ENCODE results near the gene ZNF665. TPM values are rescaled to one million over a fixed set of nuclear protein-coding genes. Genes with fewer than 3 reads are reported as not detected.
"Not testable (repeated sequence)": the region's sequence is repeated elsewhere in the genome, so short reads cannot be mapped to it uniquely, and the experiment has no call there.

ZNF665 gene
- total RNA-seq, 1 experiment from 2014 or later: 0.77 TPM

- Histone ChIP-seq H2AFZ (ENCODE audit: low read length) (no peak overlapping the region), H3K4me1 (ENCODE audit: insufficient read depth, low read length) (no peaks in the 10 kb centered on the region), H3K4me3 (ENCODE audit: low read length) (no peak overlapping the region), H3K4me2 (ENCODE audit: low read length) (no peak overlapping the region), H3K27me3 (ENCODE audit: low read length) (no peaks in the 10 kb centered on the region), H3K36me3 (ENCODE audit: low read depth, low read length) (peaks cover 3% of the 10 kb centered on the region; the same call in 1 of the 2 replicates), H3K9me3 (ENCODE audit: low read length) (peaks cover 53% of the 10 kb centered on the region), H3K9me2 (replicated peaks; ENCODE audit: low read length) (no peaks in the 10 kb centered on the region), H4K20me1 (ENCODE audit: low read length) (no peaks in the 10 kb centered on the region), H3K27ac (ENCODE audit: low read length) (no peak overlapping the region), H3K79me2 (ENCODE audit: low read length) (no peaks in the 10 kb centered on the region), H3F3A (ENCODE audit: low read length, unreplicated experiment) (no peaks in the 10 kb centered on the region), H3K9ac (ENCODE audit: low read length) (no peak overlapping the region)
- BruUV-seq (replicated peaks): no TSS peak
- ATAC-seq (no peak), DNase-seq (no peak)
- intact Hi-C loops (cut with micrococcal nuclease): no loop called here
- TF ChIP-seq EZH2phosphoT487 (IDR thresholded peaks at IDR 0.05; ENCODE audit: borderline replicate concordance, low read length): no peak
- CTCF ChIA-PET: no interaction called here
- POLR2A ChIA-PET (ENCODE audit: unreplicated experiment): no interaction called here
Observed at GRCh38 chr19:53224606-53225005, 31.4 kb upstream of the ZNF665 start.

- H4K20me1 ChIP-seq (ENCODE audit: low read length); intact Hi-C loops (cut with micrococcal nuclease); H3K4me1 ChIP-seq (ENCODE audit: insufficient read depth, low read length); H3F3A ChIP-seq (ENCODE audit: low read length, unreplicated experiment); ATAC-seq; H3K27me3 ChIP-seq (ENCODE audit: low read length); H3K79me2 ChIP-seq (ENCODE audit: low read length); BruUV-seq (replicated peaks); H3K4me3 ChIP-seq (ENCODE audit: low read length); DNase-seq; H2AFZ ChIP-seq (ENCODE audit: low read length); H3K27ac ChIP-seq (ENCODE audit: low read length); H3K9ac ChIP-seq (ENCODE audit: low read length); CTCF ChIA-PET; H3K9me2 ChIP-seq (replicated peaks; ENCODE audit: low read length); POLR2A ChIA-PET (ENCODE audit: unreplicated experiment); H3K4me2 ChIP-seq (ENCODE audit: low read length): not testable (repeated sequence)
- H3K9me3 ChIP-seq (ENCODE audit: low read length): peaks cover 52% of the 10 kb centered on the region
- peaks cover 14% of the 10 kb centered on the region; the same call in 1 of the 2 replicates for H3K36me3 ChIP-seq (ENCODE audit: low read depth, low read length)
Observed at GRCh38 chr19:53222716-53223115, 29.6 kb upstream of the ZNF665 start.

- TF ChIP-seq CTCF (conservative IDR thresholded peaks at IDR 0.05; ENCODE audit: low read depth, low read length): no peak
- no peak for TF ChIP-seq EZH2phosphoT487 (IDR thresholded peaks at IDR 0.05; ENCODE audit: borderline replicate concordance, low read length)
- no peak for TF ChIP-seq EZH2 (IDR thresholded peaks at IDR 0.05; ENCODE audit: low read length, unreplicated experiment)
- Histone ChIP-seq H3K4me3 (ENCODE audit: low read length) (no peak overlapping the region), H3F3A (ENCODE audit: low read length, unreplicated experiment) (no peaks in the 10 kb centered on the region), H3K4me1 (ENCODE audit: insufficient read depth, low read length) (no peaks in the 10 kb centered on the region), H3K4me2 (ENCODE audit: low read length) (no peak overlapping the region), H3K9ac (ENCODE audit: low read length) (no peak overlapping the region), H3K27ac (ENCODE audit: low read length) (no peak overlapping the region), H3K79me2 (ENCODE audit: low read length) (no peaks in the 10 kb centered on the region), H3K36me3 (ENCODE audit: low read depth, low read length) (peaks cover 60% of the 10 kb centered on the region), H2AFZ (ENCODE audit: low read length) (no peak overlapping the region), H3K9me2 (replicated peaks; ENCODE audit: low read length) (no peaks in the 10 kb centered on the region), H3K9me3 (ENCODE audit: low read length) (peaks cover 65% of the 10 kb centered on the region), H3K27me3 (ENCODE audit: low read length) (no peaks in the 10 kb centered on the region), H4K20me1 (ENCODE audit: low read length) (no peaks in the 10 kb centered on the region)
- DNase-seq (peak; percentile 21), ATAC-seq (no peak)
- intact Hi-C loops (cut with micrococcal nuclease): no loop called here
- no TSS peak for BruUV-seq (replicated peaks)
- POLR2A ChIA-PET (ENCODE audit: unreplicated experiment): no interaction called here
- CTCF ChIA-PET: no interaction called here
Observed at GRCh38 chr19:53212703-53213320, 19.7 kb upstream of the ZNF665 start.

- H4K20me1 ChIP-seq (ENCODE audit: low read length); H3K9me2 ChIP-seq (replicated peaks; ENCODE audit: low read length); H3K27ac ChIP-seq (ENCODE audit: low read length); CTCF ChIA-PET; H3F3A ChIP-seq (ENCODE audit: low read length, unreplicated experiment); H3K4me1 ChIP-seq (ENCODE audit: insufficient read depth, low read length); intact Hi-C loops (cut with micrococcal nuclease); ATAC-seq; BruUV-seq (replicated peaks); H3K9ac ChIP-seq (ENCODE audit: low read length); DNase-seq; H2AFZ ChIP-seq (ENCODE audit: low read length); H3K27me3 ChIP-seq (ENCODE audit: low read length); H3K79me2 ChIP-seq (ENCODE audit: low read length); H3K4me2 ChIP-seq (ENCODE audit: low read length); H3K4me3 ChIP-seq (ENCODE audit: low read length); POLR2A ChIA-PET (ENCODE audit: unreplicated experiment): not testable (repeated sequence)
- H3K36me3 ChIP-seq (ENCODE audit: low read depth, low read length): peaks cover 60% of the 10 kb centered on the region
- H3K9me3 ChIP-seq (ENCODE audit: low read length): peaks cover 54% of the 10 kb centered on the region
Observed at GRCh38 chr19:53211554-53211953, 18.4 kb upstream of the ZNF665 start.
